Liver (tissue), 3 donors: ENCODE results near the gene CLDN14.

Experiments
- CTCF ChIP-seq: fragments of 150-350 bp; IDR thresholded peaks from 2 replicates; pipeline ENCODE4 v1.5.1; 2017; ENCODE audit warnings: improper control_type of control experiment, low read depth, low read length; ENCODE audit not compliant: missing input control
- HNF4A ChIP-seq, 2 donors: conservative IDR thresholded peaks; 2 replicates each; pipeline ENCODE4 v1.6.1; 2016; ENCODE audit warnings: antibody characterized with exemption in 2 of 2, mild to moderate bottlenecking in 2 of 2
- JUND ChIP-seq, 2 donors: IDR thresholded peaks; 2 replicates each; pipeline ENCODE4 v1.6.1; 2016; ENCODE audit warnings: antibody characterized with exemption in 2 of 2
- MAX ChIP-seq: IDR thresholded peaks from 2 replicates; pipeline ENCODE4 v1.6.1; 2016; ENCODE audit warnings: antibody characterized with exemption
- REST ChIP-seq: IDR thresholded peaks from 2 replicates; pipeline ENCODE4 v1.6.1; 2016; ENCODE audit warnings: antibody characterized with exemption, mild to moderate bottlenecking
- SP1 ChIP-seq: IDR thresholded peaks from 2 replicates; pipeline ENCODE4 v1.6.1; 2018; ENCODE audit warnings: antibody characterized with exemption, mild to moderate bottlenecking
- donor health status: healthy.
- donor health status: healthy.

GRCh38 chr21:36466061-36466511, 13.8 kb downstream of the CLDN14 start:
- TF ChIP-seq CTCF = no peak
- TF ChIP-seq MAX = no peak
- no peak for TF ChIP-seq JUND (IDR thresholded peaks at IDR 0.05)
- no peak for TF ChIP-seq HNF4A (conservative IDR thresholded peaks at IDR 0.05)
- no peak for TF ChIP-seq REST
- TF ChIP-seq SP1 = no peak
